Neural progenitor cell (in vitro differentiated cells): ENCODE results near the gene CLDN12.

Source experiments
- CTCF ChIP-seq: fragments of 200-600 bp; sonication (generic); IDR thresholded peaks from 2 replicates; pipeline ENCODE4 v1.5.1; 2017; ENCODE audit warnings: antibody characterized with exemption, mild to moderate bottlenecking
- EZH2 ChIP-seq: fragments of 200-600 bp; sonication (generic); IDR thresholded peaks from 2 replicates; pipeline ENCODE4 v1.6.1; 2017; ENCODE audit warnings: antibody characterized with exemption, mild to moderate bottlenecking, moderate library complexity
- EZH2phosphoT487 ChIP-seq: fragments of 200-600 bp; sonication (generic); IDR thresholded peaks from 2 replicates; pipeline ENCODE4 v1.6.1; 2017; ENCODE audit warnings: antibody characterized with exemption

DNA sequence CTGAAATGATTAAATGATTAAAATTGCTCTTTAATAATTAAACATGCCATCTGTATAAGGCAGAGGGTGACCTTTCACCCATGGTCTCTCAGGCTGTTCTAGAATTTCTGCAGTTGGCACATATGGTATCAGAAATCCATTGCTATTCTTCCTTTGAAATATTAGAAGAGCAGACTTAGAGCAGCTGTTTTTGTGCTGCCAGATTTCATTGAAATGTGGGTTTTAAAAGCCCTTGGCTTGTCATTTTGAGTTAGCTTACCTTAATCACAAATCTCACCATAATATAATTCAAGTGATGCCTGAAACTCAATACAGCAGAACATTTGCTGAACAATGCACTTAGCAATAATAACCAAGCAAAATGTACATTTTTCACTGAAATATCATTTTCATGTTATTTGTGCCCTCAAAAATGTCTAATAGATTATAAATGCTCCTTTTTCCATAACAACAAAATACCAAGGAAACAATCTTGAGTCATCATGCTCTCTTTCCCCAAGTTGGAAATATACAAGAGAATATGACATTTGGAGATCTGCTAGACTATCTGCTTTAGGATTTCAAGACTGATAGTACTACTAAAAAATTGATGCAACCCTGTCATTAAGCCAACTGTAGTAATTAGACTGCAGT, 50.1 kb downstream of the CLDN12 start:
- TF ChIP-seq CTCF: no peak
- no peak for TF ChIP-seq EZH2phosphoT487
- TF ChIP-seq EZH2: no peak
